A204.1 (cell line): ENCODE measurements around the gene ABCA13.
"Not testable (repeated sequence)": the region's sequence is repeated elsewhere in the genome, so short reads cannot be mapped to it uniquely, and the experiment has no call there.

Experiments used
- FAIRE-seq: peaks from 2 replicates; lab custom pipeline; 2012; peaks lifted over from hg19 to GRCh38; lab: Jason Lieb, UNC

Gene ABCA13

DNA sequence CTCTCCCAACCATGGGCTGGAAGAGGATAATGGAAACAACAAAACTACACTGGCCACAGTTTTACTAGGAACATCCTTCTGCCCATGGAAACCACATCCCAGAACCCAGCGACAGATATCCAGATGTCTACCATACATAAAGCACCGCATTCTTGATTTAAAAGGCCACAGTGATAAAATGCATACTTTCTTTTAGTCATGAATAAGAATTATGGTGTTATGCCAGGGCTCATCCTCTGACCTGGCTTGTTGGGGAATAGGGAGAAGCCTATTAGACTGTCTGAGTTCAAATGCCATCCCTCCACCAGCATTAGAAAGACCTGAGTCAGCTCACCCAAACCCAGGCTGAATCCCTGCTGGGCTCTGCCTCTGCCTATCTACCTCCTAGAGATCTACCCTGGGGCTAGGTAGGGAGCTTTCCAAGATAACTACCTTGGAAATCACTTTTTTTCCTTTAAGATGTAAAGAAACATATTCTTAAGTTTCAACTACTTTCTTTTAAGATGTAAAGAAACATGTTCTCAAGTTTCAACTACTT, 5.2 kb downstream of the ABCA13 start:
- FAIRE-seq = no peak

- no peak for FAIRE-seq
Measured at GRCh38 chr7:48177271-48177670, 6.0 kb downstream of the ABCA13 start.

DNA sequence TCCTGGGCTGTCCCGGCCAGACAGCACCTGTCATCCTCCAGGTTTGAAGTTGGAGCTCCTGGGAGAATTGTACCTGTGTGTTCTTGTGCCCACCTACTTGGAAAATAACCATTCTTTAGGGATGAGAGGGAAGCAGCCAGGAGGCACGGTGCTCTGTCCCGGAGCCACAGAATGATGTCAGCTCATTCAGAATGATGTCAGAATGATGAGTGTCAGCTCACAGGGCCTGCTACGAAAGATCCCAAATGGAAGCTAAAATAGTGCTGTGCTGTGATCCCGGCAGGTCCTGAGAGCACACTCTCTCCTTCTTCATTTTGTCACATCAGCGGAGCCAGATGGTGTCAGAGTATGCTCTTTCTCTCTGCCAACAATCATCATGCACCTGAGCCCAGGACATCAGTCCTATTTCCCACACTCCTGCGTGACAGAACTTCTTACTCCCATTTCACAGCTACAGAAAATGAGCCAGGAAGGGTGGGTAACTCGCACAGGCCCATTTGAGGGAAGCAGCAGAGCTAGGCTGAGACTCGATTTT, 8.3 kb downstream of the ABCA13 start:
- no peak for FAIRE-seq

DNA sequence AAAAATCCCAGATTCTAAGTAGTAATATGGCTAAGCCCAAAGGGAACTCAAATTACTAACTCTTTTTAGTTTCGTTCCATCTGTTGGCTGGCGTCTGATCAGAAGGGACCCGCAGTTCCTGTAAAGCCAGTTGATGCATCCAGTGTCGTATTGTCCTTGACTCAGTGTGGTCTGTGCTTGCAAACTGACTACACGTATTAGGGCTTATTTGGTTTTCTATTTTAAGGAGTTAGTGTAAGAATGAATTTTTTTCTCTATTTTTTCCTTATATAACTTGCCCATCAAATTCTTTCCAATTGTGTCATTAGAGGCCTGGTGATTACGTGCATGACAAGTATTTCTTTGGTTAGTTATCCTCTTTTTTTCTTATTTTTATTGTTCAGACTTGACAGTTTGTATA, 9.7 kb downstream of the ABCA13 start:
- FAIRE-seq = no peak

GRCh38 chr7:48182718-48183369, 11.6 kb downstream of the ABCA13 start:
- no peak for FAIRE-seq

DNA sequence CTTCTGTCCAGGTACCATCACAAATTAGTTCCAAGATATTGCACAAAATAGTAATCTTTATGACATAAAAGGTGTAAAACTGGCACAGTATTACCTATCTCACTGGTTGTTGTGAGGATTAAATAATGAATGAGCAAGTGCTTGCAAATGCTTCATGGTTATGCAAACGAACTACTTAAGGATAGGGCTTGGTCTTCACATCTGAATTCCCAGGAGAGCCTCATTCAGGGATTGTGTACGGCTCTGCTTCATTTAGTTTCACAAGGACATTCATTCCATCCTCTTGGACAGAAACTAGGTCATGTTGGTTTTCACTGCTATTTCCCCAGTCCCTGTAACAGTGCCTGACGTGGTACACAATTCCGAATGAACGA, 12.1 kb downstream of the ABCA13 start:
- no peak for FAIRE-seq

GRCh38 chr7:48183965-48184364, 12.7 kb downstream of the ABCA13 start:
- no peak for FAIRE-seq

DNA sequence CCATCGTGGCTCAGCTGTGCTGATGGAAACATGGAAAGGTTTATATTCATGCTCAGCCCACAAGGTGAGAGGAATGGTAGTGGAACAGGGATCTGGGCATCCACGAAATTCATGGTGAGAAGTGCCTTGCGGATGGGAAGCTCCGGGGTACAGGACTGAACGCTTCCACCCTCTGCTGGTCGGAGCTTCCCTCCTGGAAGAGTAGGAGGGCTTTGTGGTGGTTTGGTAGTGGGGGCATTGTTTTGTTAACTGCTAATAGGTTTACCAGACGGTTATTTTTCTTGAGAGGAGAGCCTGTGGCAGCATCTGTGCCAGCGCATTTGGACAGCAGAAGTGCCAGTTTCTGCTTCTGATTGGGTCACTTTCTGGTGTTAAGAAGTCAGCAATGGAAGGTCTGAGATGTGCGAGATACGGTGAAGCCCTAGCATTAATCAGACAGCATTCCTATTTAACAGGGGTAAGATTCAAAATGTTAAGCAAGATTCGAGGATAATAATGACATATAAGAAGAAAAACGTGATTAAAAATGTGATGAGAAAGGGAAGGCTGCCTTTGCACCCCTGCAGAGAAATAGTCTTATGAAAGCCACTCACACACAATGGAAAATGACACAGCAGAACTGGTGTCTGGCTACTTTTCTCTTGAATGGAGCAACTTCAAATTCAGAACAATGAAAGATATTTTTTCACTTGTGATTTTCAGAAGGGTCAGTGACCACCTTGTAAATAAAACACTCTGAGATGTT, 17.7 kb downstream of the ABCA13 start:
- FAIRE-seq = no peak

- FAIRE-seq = no peak
Measured at GRCh38 chr7:48192996-48193395, 21.7 kb downstream of the ABCA13 start.

DNA sequence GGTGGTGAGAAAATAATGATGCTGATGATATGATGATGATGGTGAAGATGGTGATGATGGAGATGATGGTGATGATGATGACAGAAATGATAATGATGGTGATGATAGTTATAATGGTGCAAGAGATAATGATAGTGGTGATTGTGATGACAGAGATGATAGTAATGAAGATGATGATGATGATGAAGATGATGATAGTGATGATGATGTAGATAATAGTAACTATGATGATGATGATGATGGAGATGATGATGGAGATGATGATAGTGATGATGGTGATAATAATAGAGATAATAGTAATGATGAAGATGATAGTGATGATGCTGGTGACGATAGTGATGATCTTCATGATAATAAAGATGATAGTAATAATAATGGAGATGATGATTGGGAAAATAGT, 22.2 kb downstream of the ABCA13 start:
- no peak for FAIRE-seq

GRCh38 chr7:48200946-48201589, 29.8 kb downstream of the ABCA13 start:
- not testable (repeated sequence) for FAIRE-seq

DNA sequence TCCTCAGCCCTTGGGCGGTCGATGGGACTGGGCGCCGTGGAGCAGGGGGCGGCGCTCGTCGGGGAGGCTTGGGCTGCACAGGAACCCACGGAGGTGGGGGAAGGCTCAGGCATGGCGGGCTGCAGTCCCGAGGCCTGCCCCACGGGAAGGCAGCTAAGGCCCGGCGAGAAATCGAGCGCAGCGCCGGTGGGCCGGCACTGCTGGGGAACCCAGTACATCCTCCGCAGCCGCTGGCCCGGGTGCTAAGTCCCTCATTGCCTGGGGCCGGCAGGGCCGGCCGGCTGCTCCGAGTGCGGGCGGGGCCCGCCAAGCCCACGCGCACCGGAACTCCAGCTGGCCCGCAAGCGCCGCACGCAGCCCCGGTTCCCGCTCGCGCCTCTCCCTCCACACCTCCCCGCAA, 31.7 kb downstream of the ABCA13 start:
- FAIRE-seq = not testable (repeated sequence)

GRCh38 chr7:48207155-48207675, 36.0 kb downstream of the ABCA13 start:
- FAIRE-seq = no peak

DNA sequence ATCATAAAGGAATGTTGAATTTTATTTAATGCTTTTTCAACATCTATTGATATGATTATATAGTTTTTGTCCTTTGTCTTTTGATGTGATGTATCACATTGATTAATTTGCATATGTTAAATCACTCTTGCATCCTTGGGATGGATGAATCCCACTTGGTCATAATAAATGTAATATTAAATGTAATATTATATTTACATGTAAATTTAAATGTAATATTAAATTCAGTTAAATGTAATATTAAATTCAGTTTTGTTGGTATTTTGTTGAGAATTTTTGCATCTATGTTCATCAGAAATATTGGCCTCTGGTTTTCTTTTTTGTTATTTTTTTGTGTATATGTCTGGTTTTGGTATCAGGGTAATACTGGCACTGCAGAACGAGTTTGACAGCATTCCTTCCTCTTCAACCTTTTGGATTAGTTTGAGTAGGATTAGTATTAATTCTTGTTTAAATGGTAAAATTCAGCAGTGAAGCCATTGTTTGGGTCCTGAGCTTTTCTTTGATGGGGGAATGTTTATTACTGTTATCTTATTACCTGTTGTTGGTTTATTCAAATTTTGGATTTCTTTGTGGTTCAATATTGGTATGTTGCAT, 37.8 kb downstream of the ABCA13 start:
- peak; percentile 3 for FAIRE-seq

GRCh38 chr7:48213226-48213625, 42.0 kb downstream of the ABCA13 start:
- no peak for FAIRE-seq

DNA sequence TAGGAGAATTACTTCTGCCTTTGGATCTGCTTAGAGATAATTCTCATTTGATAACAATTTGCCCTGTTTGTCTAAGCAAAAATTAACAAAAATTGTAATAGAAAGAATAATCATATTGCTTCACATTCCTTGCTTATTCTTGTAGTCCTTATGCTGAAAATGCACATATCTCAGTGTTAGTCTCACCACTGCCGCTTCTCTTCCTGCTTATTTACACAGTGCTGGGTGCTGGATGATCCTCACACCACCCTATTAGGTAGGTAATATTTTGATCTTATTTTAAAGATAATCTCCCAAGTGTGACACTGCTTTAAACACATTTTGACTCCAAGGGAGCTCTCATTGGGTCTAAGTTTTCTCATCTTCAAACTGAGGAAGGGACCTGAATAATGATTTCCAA, 46.0 kb downstream of the ABCA13 start:
- FAIRE-seq = no peak

GRCh38 chr7:48217753-48218152, 46.5 kb downstream of the ABCA13 start:
- no peak for FAIRE-seq

DNA sequence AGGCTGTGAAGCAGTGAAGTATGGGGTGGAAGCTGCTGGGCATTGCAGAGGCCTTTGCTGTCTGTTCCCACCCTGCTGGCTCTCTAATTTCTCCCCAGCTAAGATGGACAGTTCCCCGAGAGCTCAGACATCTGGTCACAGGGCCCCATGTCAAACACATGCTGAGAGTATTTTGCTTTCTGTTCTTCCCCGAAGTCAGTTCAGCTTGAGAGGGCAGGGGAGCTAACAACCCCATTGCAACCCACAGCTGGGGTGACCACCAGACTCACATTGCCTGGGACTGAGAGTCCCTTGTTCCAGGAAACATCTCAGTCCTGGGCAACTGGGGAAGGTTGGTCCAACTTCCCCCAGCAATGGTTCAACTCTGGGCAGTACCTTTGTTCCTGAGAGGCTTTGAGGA, 52.8 kb downstream of the ABCA13 start:
- no peak for FAIRE-seq

DNA sequence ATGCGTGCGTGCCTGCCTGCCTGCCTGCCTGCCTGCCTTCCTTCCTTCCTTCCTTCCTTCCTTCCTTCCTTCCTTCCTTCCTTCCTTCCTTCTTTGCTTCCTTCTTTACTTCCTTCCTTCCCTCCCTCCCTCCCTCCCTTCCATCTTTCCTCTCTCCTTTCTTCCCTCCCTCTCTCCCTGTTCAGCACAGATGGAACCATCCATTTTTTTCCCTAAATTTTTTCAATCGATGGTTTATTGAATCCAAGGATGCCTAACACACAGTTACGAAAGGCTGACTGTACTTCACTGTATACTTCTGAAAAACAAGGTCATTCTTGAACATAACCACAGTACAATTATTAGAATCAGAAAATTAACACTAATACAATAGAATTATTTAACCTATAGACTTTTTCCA, 53.8 kb downstream of the ABCA13 start:
- no peak for FAIRE-seq

DNA sequence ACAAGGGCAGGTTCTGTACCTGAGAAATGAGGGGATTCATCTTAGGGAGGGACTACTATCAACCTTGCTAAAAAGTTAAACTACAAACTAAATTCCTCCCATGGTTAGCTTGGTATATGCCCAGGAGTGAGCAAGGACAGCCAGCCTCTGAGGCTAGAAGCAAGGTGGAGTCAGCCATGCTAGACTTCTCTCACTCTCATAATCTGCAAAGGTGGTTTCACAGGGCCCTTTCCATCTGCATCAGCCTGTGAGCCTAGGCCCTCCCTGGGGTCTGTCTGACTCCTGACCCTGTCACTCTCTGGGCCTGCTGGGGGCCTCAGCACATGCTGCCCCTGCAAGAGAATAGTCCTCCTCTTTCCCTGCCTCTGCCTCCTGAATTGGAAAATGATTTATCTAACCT, 66.1 kb downstream of the ABCA13 start:
- FAIRE-seq = no peak

DNA sequence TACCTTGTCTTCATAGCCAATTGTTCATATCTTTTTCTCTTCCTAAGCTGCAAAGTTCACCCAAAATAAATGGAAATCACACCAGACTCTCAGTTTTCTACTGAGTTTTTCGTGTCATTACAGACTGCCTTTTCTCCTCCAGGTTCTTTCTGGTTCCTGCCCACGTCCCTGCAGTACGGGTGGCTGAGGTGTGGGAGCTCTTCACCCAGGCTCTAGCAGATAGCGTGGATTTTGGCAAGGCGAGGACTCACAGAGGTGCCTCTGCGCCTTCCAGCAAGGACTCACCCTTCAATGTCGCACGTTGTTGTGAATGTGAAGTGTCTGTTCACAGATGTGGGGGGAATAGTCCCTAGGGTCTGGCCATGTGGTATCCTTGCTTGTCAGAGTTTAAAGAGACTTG, 71.6 kb downstream of the ABCA13 start:
- FAIRE-seq = no peak

GRCh38 chr7:48244864-48245271, 73.6 kb downstream of the ABCA13 start:
- no peak for FAIRE-seq
